CD4-positive, alpha-beta T cell treated with Interferon alpha-2 for 1 hour (primary cell): Measurements from ENCODE around the gene DCLK1.

ENCODE experiments used
- DNase-seq, 2 donors: peaks; one replicate each; pipeline ENCODE4 v3.0.0-alpha.2; 2020 to 2022

Gene DCLK1

DNA sequence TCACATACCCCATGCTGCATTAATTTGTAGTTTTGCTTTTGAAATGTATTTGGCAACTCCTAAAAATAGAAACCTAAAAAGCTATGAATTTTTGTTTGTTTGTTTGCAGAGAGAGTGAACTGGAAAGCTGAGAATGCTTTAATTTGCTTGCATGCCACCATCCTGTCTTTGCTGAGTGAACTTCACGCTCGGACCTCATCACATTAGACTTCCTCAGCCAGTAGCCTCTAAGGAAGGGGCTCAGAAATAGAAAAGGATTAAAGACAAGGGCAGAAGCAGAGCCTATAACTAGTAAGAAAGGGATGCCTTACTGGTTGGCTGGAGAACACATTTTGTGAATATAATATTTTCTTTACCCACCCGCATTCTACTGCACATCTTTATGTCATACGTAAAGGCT is 275.1 kb downstream of the DCLK1 start:
- DNase-seq, result no peak

DNA sequence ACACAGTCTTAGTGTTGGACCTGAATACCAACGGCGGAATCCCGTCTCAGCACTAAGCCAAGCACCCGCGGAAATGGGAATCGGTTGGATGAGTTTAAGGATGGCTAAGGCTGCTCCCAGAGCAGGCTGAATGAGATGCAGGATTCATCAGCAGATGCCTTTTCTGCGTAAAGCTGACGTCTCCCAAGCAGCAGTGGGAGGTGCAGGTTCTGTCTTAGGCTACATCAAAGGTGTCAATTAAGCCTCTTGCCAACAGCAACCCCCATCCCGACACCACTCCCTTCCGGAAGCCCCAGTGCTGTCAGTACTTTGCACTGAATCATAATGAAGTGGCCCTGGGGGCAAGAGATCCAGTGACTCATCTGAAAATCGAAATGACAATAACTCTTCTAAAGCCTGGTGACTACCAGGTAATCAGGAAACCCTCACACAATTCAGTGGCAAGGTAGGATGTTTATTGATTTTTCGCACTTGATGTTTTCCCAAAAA is 275.6 kb downstream of the DCLK1 start:
- DNase-seq, result no peak

DNA sequence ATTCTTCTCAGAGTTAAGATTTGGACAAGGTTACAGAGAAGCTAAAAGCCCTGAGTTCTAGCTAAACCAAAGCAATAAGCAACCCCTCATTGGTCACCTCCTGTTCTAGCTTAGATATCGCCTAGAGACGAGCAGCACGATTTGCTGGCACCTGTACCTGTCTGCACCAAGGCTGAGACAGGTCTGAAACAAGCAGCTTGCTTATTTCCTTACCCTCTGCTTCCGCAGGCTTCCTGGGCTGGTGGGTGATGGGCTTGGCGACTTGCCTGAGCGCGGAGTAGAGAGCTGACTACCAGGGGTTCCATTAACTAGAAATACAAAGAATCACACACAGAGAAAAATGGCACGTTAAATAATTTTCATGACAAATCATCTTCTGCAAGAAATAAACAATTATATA is 276.9 kb downstream of the DCLK1 start:
- no peak for DNase-seq

DNA sequence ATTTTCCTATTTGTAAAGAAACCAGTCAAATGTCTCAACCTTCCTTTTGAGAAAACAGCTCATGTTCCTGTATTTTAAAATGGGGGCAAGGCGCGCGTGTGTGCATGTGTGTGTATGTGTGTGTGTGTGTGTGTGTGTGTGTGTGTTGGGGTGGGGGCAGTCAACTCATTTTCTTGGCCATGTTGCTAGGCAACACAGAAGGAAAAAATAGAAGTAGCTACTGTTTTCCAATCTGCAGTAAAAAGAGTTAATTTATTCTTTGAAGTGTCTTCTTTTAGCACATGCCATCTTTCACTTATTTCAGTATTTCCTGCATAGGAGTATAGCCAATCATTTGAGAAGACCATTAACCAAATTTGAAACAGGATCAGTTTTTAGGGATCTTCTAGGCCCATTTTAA is 279.3 kb downstream of the DCLK1 start:
- no peak for DNase-seq

DNA sequence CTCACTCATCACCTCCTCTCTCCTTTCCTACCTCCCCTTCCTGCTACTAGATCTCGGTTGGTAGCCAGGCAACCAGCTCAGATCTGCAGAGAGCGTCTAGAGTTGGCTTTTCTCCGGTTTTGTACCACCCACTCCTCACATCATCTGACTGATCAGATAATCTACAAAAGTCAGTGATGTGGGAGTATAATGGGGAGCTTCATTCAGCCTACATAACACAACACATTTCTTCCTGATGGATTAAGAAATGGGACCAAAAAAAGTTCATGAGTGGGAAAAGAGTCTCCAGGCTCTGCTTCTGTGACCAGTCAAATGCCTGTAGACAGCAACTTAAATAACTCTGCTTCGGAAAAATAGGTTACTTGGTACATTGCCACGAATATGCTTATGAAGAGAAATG is 279.8 kb downstream of the DCLK1 start:
- DNase-seq, result no peak

DNA sequence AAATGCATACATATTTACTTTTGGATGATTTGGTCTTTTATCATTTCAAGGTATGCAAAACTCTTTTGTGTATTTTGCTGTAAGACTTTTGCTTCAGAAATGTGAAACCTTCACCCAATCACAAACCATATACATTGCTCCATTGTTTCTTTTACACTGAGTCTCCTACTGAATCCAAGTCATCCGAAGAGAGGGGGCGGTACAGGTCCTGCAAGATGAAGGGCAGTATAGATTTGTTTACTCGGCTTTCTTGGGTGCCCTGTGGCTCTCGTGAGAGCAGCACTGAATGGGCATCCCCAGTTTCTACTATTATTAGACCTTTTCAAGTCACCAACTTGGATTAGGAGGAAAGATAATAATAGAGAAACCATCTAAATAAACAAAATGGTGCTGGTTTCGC is 280.6 kb downstream of the DCLK1 start:
- DNase-seq, result no peak

DNA sequence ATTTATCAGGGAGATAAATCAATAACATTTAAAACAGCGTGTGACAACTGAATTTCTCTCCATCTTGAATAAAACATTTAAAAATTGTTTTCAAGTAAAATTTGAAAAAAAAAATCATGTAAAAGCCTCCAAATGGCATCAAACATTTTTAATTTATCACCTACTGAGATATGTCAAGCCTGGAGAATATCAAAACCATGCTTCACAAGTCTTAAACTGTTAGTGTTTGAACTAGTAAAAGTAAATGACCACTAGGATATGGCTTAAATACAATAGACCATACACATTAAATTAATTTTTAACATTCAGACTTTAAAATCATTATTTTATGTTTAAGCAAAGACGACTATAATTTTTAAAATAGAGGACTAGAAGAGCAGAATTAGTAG is 281.9 kb downstream of the DCLK1 start:
- DNase-seq, result no peak

DNA sequence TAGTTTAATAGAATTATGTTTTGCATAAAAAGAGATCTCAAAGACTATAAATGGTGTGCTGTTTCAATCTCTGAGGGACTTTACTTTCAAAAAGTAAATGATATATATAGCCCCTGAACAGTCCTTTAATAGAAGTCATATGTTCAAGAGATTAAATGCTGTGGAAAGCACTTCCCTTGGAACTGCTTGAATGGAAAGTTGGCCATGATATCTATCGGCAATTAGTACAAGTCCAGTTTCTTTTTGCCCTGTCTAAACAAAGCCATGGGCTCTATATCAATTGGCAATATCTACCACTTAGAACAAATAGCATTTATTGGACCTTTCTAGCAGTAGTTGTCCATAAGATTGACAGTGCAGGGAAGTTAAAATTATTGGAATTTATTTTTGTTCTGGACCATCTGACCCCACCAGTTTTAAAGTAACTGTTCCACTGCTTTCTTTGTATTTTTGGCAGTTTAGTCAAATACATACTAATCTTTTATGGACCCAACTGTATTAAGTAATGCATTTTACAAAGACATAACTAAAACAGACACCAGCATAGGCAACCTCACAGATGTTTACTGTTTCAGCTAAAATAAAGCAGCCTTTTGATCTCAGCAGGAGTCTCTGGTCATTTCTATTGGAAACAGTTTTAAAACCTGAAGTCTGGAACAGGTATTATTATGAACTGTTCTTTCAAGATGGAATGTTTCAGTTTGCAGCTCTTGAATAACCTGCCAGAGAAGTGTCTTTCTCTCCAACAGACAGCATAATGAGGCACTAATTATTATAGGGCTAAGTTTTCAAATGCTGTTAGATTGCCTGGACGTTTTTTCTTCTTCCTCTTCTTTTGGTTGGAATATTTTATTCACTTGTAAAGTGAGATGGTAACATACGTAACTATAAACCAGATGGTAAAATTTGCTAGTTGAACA is 282.6 kb downstream of the DCLK1 start:
- no peak for DNase-seq

DNA sequence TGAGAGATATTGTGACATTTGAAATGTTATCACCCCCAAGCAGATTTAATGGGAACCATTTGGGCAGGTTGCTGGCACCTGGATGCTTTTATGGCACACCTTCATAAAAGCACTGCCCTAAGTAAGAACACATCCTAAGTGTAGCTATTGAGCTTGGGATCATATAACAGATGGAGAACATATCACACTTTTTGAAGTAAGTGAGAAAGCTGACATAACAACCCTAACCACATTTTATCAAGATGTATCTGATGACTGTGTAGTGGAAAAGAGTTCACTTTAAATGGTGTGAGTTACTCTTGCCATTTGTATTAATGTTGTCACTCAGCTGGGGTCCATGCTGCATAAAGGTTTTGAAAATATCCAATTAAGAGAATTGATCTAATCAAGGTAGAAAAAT is 287.9 kb downstream of the DCLK1 start:
- no peak for DNase-seq

DNA sequence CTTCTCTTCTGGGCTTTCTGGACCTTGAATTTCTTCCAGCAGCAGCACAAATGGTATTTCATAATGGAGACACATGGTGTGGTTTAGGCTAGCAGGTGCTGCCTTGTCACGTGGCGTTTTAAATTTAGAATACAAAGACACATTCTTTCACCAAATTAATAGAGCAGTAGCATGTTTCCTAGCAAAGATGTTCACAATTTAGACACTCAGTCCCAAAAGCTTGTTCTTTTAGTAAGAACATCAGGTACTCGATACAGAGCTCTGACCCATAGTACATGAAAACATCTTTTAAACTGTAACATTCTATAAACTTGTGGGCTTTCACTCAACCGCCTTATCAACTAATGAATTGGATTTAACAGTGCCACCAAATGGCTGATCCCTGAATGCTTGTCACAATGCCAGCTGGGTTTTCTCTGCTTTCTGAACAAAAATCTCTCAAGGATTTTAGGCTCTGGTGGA is 290.1 kb downstream of the DCLK1 start:
- no peak for DNase-seq

DNA sequence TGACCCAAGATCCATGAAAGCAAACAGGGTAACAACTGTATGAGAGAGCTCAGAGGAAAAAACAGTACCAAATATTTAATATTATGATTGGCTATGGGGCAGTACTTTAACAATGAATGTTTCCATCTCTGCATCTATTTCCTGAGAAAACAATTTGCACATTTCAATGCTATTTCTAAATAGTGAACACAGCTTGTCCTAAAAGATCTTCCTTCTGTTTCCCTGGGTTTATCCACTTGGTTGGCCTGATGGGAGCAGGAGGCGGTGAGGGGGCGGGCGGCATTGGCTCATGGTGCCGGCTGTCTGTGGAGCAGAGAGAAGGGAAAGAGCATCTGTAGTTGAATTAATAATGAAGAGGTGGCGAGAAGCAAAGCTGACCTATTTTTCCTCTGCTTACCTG is 291.4 kb downstream of the DCLK1 start:
- no peak for DNase-seq

DNA sequence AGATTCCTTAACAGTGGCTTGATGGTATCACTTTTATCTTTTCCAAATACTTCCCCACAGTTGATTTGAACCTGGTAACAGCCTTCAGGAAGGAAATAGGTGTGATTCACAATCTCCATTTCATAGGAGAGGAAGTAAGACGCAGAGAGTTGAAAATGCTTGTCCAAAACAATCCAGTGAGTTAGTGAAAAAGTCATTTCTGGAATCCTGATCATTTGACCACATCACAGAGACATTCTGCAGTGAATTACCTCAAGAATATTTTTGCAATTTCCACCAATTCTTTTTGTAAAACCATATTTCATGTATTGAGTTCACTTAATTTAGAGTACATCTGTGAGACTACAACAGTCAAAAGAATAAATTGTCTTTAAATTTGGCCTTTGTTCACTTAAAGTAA is 292.8 kb downstream of the DCLK1 start:
- DNase-seq, result no peak

DNA sequence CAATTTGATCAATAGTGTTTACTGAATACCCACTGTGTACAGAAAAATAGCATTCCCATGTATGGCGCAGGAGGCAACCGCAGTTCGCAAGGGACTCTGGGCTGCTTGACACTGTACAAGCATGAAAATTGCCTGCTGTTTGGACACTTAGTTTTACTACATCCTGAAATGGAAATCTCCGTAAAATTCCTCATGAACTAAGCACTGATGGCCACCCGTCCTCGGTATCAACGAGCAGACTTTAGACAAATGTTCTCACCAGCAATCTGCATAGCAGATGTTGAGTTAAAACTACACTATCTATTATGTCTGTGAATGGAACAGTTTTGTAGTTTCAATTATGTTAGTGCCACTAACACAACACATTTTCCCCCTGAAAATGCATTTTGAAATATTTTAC is 294.7 kb downstream of the DCLK1 start:
- no peak for DNase-seq

DNA sequence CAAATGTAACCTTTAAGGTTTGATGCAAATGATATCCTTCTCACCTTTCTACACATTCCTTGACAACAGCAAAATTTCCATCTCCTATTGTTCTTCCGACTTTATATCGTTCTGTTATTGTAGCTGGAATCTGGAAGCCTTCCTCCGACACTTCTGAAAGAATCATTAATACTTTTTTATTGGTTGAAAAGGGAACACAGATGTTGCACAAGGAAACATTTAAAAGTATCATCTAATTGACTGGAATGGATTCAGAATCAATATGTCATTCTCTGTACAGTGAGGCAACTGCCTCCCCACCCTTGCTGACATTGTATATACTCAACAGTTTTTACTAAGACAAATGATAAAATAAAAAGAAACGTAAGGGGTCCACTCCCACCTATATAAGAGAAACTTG is 295.2 kb downstream of the DCLK1 start:
- no peak for DNase-seq

DNA sequence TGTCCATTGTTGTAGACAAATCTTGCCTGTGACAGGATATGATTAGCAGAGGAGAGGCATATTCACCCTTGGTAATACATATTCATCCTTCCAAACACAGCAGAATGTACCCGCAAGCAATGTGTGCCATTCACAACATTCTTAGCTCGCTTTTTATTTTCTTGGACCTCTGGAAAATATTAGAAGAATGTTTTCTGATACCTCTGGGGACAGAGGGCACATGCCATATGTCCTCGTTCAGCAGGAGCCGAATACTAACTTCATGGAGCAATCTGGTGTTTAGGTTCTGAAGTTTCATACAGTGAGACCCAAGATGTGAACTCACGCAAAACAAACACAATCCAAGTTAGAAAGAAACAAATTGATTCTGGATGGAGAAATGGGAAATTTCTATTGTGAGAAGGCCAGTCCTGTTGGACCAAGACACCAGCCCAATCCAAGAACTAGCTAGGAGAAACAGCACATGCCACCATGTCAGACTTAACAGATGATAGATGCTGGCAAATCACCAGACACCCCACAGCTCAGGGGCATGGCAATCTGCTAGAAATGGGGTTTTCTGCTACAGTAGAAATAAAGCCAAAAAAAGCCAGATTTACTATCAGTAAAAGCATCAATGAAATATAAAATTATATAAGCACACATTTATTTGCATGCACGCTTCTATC is 297.4 kb downstream of the DCLK1 start:
- DNase-seq, result no peak

DNA sequence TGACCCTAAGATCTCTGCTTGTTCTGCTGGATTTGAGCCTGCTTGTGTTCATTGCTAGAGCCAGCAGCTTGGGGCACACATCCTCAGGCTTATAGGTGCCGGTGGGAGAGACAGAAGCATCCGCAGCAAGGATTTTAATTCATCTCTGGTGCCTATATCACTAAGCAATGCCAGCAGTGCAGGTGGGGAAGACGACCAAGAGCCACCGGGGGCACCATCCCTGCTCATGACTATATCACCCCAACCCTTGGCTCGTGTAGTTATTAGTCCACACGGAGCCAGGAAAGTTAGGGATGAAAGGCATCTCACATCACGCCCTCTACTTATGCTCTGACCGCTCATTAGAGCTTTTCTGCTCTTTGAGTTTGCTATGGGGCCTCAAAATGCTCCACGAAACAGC is 298.2 kb downstream of the DCLK1 start:
- no peak for DNase-seq

DNA sequence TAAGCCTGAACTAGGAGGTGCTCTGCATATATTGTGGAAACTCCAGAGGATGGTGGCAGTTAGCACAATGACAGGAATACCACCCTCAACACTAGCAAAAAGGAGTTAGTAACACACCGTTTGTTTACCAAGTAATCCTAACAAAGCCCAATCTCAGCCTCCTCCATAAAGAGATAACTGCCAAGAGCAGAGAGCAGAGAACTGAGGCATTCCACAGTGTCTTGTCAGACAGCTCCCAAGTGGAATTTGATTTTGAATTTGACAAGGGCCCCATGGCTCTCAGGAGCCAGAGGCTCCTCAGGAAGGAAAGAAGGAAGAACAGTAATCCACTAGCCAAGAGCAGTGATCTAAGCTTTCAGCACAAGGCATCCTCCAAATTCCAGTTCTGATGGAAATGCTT is 298.6 kb downstream of the DCLK1 start:
- no peak for DNase-seq

DNA sequence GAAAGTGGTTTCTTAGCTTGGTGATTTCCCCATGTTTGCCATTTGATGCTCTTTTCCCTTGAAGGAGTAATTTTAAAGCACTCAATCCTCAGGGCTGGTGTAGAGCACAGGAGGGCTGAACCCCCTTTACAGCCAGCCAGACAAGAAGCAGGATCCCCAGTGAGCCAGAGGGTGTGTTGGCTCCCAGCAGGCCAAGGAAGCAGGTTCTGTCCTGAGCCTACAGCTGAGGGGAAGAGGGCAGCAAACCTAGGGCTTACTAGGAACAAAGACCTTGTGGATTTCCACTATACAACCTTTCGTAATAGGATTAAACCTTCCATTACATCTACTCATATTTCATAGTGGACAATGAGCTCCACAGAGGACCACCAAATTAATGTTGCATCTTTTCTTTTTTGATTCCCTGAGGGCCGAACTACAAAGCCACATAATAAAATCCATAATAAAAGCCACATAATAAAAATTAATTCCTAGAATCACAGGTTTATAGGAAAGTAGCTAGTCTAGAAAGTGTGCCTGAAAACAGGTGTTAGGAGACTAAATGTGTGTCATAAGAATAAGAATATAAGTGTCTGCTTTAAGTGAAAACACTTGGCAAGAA is 300.2 kb downstream of the DCLK1 start:
- DNase-seq, result no peak

DNA sequence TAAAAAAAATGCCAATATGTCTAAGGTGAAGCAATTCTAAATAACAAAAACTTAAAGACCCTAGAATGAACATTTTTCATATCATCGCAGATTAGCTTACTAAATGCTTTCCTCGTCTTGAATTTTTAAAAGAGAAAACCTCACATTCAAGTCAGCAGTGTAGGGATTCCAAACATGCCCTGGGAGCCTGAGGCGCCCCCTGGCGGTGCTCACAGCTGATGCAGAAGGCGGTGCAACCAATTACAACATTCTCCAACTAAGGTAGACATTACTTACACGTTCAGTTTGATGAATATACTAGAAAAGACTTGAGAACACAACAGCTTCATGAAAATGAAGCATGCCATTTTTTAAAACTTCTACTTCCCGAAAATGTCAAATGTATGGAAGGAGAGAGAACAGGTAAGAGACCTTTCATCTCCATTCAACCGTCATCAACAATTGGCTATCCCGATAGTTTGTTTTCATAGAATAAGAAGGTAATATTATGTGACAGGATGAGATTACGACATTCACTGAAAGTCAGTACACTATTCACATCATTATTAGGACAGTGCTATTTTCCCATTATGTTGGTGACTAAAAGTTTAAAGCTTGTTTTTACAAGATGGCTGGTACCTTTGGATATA is 304.4 kb downstream of the DCLK1 start:
- no peak for DNase-seq

DNA sequence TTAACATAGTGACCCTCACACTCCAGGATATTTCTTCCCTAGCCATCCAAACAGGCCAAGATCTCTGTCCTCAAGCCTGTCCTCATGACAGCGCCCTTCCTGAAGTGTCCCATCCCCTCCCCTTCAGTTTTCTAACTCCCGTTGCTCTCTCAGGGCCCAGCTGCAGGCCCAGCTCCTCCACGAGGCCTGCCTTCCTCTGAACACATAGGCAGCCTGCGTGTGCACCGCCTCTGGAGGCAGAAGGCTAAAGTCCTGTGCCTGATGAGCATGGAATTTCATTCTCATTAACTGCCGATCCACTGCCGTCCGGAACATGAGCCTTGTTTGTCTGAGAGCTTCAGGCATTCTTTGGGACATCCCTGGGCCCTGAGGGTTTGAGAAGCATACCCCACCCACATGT is 306.4 kb downstream of the DCLK1 start:
- no peak for DNase-seq

DNA sequence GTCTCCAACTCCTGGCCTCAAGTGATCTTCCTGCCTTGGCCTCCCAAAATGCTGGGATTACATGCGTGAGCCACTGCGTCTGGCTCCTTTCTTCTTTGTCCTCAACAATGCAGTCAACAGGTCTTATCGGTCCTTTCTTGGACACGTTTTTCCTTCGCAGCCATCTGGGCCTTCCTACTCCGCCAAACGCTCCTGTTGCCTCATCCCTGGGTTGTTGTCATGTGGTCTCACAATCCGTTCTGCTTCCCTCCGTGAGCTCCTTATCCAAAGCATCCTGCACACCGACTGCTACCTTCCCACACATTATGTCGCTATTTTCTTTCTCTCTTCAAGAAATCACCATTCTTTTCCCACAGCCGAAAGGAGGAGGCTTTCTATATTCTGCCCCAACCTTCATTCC is 306.8 kb downstream of the DCLK1 start:
- DNase-seq, result no peak

DNA sequence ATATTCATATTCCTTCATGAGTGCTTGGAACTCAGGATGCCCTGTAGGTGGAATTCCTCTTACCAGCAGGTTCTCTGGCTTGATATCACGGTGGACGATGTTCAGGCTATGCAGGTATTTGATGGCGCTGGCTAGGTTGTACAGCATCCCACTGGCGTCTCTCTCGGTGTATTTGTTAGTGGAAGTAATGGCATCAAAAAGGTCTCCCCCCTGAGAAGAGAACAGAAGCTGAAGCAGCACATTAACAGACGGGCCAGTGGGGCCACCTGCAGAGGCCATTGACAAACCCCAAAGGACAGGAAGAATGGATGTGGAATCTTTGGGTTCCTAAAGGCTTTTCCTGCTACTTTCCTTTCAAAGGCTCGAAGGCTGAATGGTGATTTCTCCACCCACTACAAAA is 308.5 kb downstream of the DCLK1 start:
- DNase-seq, result no peak

DNA sequence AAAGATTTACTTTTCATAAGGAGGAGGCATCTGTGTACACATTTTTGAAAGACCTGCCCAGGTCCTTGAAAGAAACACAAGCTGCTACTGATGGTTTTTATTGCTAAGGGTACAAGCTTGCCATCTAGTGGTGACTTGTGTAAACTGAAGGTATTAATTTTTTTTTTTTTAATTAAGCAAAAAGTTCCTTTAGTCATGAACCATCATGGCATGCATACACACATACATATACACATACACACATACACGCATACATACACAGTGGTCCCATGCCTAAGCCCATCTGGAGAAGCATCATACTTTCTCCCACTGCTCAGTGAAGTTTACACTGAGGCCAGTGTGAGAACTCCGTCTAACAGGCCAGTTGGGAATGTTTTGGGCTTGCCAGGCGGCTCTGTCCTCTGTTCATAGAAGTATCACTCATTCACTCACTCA is 312.5 kb downstream of the DCLK1 start:
- no peak for DNase-seq
